ENCODE results near the gene UGT1A7.
"Not testable (repeated sequence)": the region's sequence is repeated elsewhere in the genome, so short reads cannot be mapped to it uniquely, and the experiment has no call there.

The UGT1A7 gene

DNA sequence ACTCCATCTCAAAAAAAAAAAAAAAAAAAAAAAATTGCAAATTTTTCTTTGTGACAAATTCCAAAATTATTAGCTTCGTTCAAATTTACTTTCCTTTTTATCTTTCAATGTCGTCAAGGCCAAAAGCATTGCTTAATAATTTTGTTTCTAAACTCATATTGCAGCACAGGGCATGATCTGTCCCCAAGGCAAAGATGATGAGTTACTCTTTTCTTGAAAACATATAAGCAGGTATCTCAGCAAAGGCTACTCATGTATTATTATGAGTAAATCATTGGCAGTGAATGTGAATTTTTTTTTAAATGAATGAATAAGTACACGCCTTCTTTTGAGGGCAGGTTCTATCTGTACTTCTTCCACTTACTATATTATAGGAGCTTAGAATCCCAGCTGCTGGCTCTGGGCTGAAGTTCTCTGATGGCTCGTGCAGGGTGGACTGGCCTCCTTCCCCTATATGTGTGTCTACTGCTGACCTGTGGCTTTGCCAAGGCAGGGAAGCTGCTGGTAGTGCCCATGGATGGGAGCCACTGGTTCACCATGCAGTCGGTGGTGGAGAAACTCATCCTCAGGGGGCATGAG is at the start of gene UGT1A7:
UGT1A7 (plus strand) TSS at position 381 of the 579 bp plus-strand sequence; CDS start at position 418, 37 bp downstream.
- no peak for FAIRE-seq

DNA sequence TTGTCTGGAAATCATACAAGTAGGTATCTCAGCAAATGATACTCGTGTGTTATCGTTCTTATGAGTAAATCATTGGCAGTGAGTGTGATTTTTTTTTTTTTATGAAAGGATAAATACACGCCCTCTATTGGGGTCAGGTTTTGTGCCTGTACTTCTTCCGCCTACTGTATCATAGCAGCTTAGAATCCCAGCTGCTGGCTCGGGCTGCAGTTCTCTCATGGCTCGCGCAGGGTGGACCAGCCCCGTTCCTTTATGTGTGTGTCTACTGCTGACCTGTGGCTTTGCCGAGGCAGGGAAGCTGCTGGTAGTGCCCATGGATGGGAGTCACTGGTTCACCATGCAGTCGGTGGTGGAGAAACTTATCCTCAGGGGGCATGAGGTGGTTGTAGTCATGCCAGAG is 45.4 kb upstream of the UGT1A7 start, which contains the start of gene UGT1A10:
UGT1A10 (plus strand) TSS at position 143 of the 400 bp plus-strand sequence; CDS start at position 218, 75 bp downstream.
- not testable (repeated sequence) for FAIRE-seq

GRCh38 chr2:233638836-233639235 is 42.9 kb upstream of the UGT1A7 start:
- FAIRE-seq: peak; percentile 86

DNA sequence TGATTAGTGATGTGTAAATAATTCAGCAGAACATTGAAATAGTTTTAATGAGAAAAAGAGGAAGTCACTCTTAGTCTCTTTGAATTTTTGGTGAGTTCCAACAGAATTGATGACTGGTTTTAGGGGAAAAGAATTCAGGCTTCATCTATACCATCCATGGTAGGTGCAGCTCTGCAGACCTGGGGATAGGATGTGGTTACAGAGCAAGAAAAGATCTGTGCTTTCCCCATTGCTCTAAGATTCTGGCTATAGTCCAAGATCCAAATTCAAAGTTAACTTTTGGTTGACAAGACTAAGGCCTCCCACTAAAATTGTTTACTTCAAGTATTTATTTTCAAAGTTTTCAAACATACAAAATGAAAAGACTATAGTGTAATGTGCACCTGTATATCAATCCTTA is 41.8 kb upstream of the UGT1A7 start:
- FAIRE-seq: no peak

GRCh38 chr2:233643128-233643527 is 38.6 kb upstream of the UGT1A7 start:
- no peak for FAIRE-seq

DNA sequence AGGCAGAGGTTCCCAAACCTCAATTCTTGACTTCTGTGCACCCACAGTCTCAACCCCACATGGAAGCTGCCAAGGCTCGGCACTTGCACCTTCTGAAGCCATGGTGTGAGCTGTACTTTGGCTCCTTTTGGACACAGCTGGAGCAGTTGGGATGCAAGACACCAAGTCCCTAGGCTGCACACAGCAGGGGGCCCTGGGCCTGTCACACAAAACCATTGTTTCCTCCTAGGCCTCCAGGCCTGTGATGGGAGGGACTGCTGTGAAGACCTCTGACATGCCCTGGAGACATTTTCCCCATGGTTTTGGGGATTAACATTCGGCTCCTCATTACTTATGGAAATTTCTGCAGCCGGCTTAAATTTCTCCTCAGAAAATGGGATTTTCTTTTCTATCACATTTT is 35.7 kb upstream of the UGT1A7 start:
- FAIRE-seq: not testable (repeated sequence)

DNA sequence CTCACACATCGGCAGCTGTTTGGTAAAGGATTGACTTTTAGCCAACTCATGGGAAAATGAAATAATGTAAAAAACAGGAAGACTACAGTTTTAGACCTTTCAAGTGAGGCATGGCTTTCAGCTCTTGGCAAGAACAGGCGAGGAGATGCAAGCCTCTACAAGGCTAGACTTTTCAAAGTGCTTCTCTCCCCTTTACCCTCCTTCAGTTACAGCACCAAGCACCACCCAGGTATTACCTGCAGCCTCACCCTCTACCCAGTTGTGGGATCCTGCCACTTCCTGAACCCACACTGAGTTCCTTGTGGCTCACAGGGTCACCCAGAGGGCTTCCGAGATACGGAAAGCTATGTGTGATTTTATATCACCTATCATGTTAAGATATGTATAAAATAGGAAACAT is 30.7 kb upstream of the UGT1A7 start:
- no peak for FAIRE-seq

GRCh38 chr2:233651430-233651829 is 30.3 kb upstream of the UGT1A7 start:
- FAIRE-seq: peak; percentile 80

DNA sequence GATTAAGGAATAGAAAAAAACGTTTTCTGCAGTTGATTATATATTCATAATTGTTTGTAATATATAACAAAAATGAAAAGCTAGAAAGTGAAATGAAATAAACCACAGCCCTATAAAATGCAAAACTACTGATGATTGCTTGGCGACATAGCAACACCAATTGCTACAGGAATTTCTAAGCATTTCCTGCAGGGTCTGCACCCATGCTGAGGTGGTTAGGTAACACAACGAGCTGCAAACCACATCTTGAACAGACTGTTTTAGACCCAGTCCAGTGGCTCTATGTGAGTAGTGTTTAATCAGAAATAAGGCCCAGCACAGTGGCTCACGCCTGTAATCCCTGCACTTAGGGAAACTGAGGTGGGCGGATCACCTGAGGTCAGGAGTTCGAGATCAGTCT is 27.2 kb upstream of the UGT1A7 start:
- FAIRE-seq: no peak

DNA sequence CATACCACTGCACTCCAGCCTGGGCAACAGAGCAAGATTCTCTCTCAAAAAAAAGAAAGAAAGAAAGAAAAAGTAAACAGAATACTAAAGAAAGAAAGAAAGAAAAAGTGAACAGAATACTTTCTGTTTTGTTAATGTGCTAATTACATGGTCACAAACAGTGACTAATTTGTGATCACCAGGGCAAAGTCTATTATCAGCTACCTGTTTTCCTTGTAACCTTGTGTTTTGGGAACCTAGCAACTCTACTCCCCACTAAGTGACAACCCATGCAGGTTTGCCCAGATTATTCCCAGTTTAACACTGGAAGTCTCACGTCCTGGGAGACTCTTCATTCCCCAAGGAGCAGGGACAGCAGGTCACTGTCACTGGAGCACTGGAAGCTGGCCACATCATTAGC is 26.7 kb upstream of the UGT1A7 start:
- FAIRE-seq: no peak

- FAIRE-seq: not testable (repeated sequence)
Measured at GRCh38 chr2:233655943-233656342, 25.8 kb upstream of the UGT1A7 start.

GRCh38 chr2:233656443-233656842 is 25.3 kb upstream of the UGT1A7 start:
- no peak for FAIRE-seq

DNA sequence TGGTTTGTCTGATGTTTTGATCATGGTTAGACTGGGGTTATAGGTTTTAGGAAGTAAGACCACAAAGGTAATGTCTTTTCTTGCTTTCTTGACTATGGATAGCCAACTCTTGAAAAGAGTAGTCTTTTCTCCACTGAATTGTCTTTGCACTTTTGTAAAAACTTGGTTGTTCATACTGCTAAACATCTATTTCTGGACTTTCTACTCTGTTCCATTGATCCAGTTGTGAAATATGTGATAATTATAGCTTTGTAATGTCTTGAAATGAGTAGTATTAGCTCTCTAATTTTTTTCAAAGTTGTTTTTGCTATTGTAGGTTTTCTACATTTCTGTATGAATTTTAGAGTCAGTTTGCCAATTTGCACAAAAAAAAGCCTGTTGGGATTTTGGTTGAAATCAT is 23.1 kb upstream of the UGT1A7 start:
- FAIRE-seq: no peak

- no peak for FAIRE-seq
Measured at GRCh38 chr2:233663911-233664310, 17.8 kb upstream of the UGT1A7 start.

DNA sequence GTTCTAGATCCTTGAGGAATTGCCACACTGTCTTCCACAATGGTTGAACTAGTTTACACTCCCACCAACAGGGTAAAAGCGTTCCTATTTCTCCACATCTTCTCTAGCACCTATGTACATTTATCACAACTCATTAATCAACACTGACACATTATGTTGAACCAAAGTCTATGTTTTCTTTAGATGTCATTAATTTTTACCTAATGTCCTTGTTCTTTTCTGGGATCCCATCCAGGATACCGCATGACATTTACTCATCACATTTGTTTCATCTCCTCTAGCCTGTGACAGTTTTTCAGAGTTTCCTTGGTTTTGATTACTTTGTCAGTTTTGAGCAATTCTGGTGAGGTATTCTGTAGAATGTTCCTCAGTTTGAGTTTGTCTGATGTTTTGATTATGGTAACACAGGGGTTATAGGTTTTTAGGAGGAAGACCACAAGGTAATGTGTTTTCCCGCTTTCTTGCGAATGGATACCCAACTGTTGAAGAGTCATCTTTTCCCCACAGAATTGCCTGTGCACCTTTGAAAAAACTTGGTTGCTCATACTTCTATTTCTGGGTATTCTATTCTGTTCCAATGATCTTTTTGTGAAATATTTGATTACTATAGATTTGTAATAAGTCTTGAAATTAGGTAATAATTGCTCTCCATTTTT is 13.0 kb upstream of the UGT1A7 start:
- FAIRE-seq: no peak

- no peak for FAIRE-seq
Measured at GRCh38 chr2:233671290-233672161, 10.2 kb upstream of the UGT1A7 start, which contains the start of gene UGT1A9. UGT1A9 (plus strand) TSS chr2:233671898; CDS start chr2:233671935, 37 bp downstream.

- FAIRE-seq: no peak
Measured at GRCh38 chr2:233672886-233673285, 8.8 kb upstream of the UGT1A7 start.

- FAIRE-seq: no peak
Measured at GRCh38 chr2:233673896-233674295, 7.8 kb upstream of the UGT1A7 start.

DNA sequence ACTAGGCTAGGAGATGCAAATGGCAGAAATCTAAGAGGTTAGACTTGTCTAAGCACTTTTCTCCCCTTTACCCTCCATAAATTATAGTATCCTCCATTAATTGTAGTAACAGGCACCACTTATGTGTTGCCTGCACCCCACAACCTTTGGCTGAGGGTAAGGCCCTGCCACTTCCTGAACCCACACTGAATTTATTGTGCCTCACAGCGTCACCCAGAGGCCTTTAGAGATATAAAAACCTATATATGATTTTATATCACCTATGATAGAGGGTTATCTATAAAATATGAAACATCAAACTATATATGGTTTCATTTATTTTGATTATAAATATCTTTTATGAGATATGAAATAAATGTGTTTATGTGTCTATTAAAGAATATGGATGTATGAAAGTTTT is 7.4 kb upstream of the UGT1A7 start:
- no peak for FAIRE-seq

- FAIRE-seq: no peak
Measured at GRCh38 chr2:233674995-233675394, 6.7 kb upstream of the UGT1A7 start.

- no peak for FAIRE-seq
Measured at GRCh38 chr2:233676046-233676445, 5.7 kb upstream of the UGT1A7 start.

GRCh38 chr2:233679196-233679595 is 2.5 kb upstream of the UGT1A7 start:
- FAIRE-seq: no peak

DNA sequence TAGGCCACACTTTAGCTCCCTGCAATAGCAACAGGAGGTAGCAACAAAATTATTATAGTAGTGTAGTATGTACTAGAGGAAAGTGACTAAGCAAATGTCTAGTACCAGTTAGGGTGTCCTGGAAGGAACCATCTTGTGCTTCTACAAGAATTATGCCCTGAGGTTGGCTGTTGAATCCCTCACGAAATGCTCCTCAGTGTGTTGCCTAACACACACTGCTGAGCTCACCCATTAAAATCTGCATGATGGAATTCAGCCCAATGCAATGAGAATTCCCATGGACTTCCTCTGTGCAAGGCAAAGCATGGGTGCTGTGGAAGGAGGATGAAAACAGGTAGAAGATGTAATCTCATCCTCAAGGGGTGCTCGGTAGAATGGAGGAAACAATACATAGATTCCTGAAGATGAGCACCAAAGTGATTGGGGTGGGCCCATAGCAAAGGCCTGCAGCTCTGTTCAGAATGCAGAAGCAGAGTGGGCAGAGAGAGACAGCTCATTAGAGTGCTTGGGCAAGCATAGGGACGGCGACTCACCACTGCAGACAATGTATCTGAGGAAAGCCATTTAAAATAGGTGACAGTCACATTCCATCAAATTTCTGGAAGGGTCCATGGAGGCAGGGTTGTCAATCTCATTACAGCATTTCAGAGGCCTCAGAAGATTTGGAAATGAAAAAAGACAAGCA is 1.2 kb upstream of the UGT1A7 start:
- FAIRE-seq: no peak
